Activated CD4-positive, alpha-beta memory T cell treated with anti-CD3 and anti-CD28 coated beads for 36 hours (primary cell): ENCODE data around the gene P2RY4. TPM values are rescaled to one million over a fixed set of nuclear protein-coding genes. Genes with fewer than 3 reads are reported as not detected.
"Not testable (repeated sequence)": the region's sequence is repeated elsewhere in the genome, so short reads cannot be mapped to it uniquely, and the experiment has no call there.

ENCODE experiments used
- CTCF ChIA-PET: fragments of 350-600 bp; sonication (Branson Sonifier 250); formaldehyde crosslinking; loops from one replicate; lab custom pipeline; 2021; ENCODE audit warnings: antibody characterized with exemption, inconsistent platforms; lab: Charles Lee
- POLR2A ChIA-PET: fragments of 350-600 bp; sonication (Branson Sonifier 250); formaldehyde crosslinking; loops from one replicate; lab custom pipeline; 2021; ENCODE audit warnings: antibody characterized with exemption; lab: Charles Lee
- DNase-seq: peaks from one replicate; pipeline ENCODE4 v3.0.0-alpha.2; 2020
- H3K27ac Mint-ChIP-seq: one replicate; pipeline ENCODE4 v1.8.0; 2021; ENCODE audit warnings: mixed read lengths
- H3K27me3 Mint-ChIP-seq: one replicate; pipeline ENCODE4 v1.8.0; 2021; ENCODE audit warnings: mixed read lengths
- H3K36me3 Mint-ChIP-seq: one replicate; pipeline ENCODE4 v1.8.0; 2021; ENCODE audit warnings: mixed read lengths
- H3K4me1 Mint-ChIP-seq: one replicate; pipeline ENCODE4 v1.8.0; 2021; ENCODE audit warnings: low read depth, mixed read lengths
- H3K4me3 Mint-ChIP-seq: one replicate; pipeline ENCODE4 v1.8.0; 2021; ENCODE audit warnings: mild to moderate bottlenecking, mixed read lengths
- H3K9me3 Mint-ChIP-seq: one replicate; pipeline ENCODE4 v1.8.0; 2021; ENCODE audit warnings: mixed read lengths
- intact Hi-C: fragments of 100-400 bp; cut with micrococcal nuclease; formaldehyde crosslinking; loops from one replicate; pipeline ENCODE4 v1.15.1; 2023
- total RNA-seq, 2 experiments: library from RNA; stranded (reverse); gene quantifications; one replicate each; pipeline ENCODE4 v1.2.3, GENCODE V29; 2021

The P2RY4 gene
- total RNA-seq, 2 experiments from 2014 or later: 0.17 TPM; not detected in 1

DNA sequence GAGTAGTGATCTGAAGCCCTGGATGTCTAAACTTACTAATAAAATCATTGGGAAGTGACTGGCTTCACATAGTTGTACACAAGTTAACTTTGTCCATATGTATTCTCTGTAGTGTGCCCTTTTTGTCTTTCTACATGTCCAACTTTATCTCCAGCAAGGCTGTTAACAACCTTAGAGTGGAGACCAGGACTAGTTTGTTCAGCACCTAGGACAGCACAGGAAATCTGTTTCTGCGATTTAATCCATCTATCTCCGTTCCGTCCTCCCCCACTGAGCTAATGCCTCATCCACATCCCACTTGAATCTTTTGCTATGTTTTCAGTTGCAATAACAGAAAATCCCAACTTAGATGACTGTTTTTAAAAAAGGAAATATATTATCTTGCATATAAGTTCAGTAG is 4.8 kb upstream of the P2RY4 start:
- DNase-seq: no peak
- ChIA-PET POLR2A (no interaction called here), CTCF (no interaction called here)
- no peaks in the 10 kb centered on the region for H3K27me3 Mint-ChIP-seq
- no peaks in the 10 kb centered on the region for H3K36me3 Mint-ChIP-seq
- intact Hi-C loops: no loop called here
- H3K27ac Mint-ChIP-seq: no peak overlapping the region
- no peaks in the 10 kb centered on the region for H3K9me3 Mint-ChIP-seq
- no peak overlapping the region for H3K4me3 Mint-ChIP-seq
- H3K4me1 Mint-ChIP-seq: no peaks in the 10 kb centered on the region

DNA sequence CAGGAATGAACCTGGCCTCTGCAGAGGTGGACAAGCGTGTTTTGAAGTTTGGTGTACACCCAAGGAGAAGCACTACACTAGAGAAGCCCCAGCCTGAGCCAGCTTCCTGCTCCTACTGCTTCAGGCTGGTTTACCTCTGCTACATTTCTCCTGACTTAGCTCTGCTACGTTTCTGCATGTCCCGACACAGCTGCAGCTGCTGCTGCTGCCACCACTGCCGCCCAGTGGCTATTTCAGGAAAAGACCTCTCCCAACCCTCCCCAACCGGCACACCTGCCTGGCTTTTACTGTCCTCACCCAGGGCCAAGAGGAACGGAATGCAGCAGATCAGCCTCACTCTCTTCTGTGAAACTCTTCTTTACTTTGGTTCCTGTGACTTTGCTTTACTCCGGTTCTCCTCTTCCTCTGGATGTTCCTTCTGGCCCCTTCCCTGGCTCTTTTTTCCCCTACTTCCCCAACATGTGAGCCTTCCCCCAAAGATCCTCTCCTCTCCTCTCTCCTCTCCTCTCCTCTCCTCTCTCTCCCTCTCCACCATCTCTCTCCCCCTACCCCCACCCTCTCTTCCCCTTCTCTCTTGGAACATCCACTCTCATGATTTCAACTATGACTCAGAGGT is 3.1 kb upstream of the P2RY4 start:
- no peaks in the 10 kb centered on the region for H3K27me3 Mint-ChIP-seq
- no peaks in the 10 kb centered on the region for H3K36me3 Mint-ChIP-seq
- no peak overlapping the region for H3K4me3 Mint-ChIP-seq
- intact Hi-C loops: loop anchor here (1.0 kb wide), 1 partner anchor 66 kb away; no protein-coding TSS in a partner anchor
- H3K4me1 Mint-ChIP-seq: no peaks in the 10 kb centered on the region
- H3K9me3 Mint-ChIP-seq: no peaks in the 10 kb centered on the region
- ChIA-PET CTCF (interaction anchor here (0.7 to 1.0 kb wide), 2 partner anchors 57 to 66 kb away, joined by 3 read pairs; no protein-coding TSS in a partner anchor), POLR2A (no interaction called here)
- DNase-seq: peak; percentile 50
- no peak overlapping the region for H3K27ac Mint-ChIP-seq

DNA sequence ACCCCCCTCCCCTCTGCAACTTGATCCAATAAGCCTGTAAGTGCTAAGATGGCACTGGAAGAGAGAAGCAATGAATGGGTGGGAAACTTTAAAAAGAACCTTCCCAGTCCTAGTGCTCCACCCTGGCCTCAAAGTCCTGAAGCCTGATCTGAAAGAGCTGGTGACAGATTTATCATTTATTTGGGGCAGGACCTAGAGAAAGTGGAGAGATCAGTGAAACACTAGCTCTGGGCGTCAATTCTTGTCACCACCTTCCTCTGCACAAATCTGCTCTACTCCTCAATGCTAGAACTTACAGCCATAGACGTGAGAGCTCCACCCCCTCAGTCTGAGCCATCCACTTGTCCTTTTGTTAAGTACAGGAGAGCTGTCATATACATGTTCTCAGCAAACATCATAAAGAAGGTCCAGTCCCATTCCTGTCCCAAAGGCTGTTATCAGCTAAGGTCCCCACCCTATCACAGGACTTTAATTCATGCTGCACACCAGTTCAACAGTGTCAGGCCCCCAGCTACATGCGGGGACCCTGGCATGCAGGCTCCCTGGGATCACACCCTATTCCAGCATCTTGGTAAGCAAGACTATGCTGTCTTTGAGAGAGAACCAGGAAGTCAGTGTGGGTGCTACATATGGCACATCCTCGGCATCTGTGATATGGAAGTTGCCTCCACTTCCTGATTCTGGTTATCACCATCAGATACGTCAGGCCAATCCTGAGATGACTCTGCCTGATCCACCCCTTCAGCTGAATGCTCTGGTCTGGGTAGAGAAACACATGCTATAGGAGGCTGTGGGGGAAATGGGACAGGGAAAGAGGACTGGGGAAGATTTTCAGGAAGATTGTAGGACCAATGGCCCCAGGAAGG is 2.3 kb downstream of the P2RY4 start:
- no peak for DNase-seq
- Mint-ChIP-seq H3K36me3 (no peaks in the 10 kb centered on the region), H3K27me3 (no peaks in the 10 kb centered on the region), H3K27ac (no peak overlapping the region), H3K4me3 (no peak overlapping the region), H3K4me1 (peaks cover 16% of the 10 kb centered on the region), H3K9me3 (no peaks in the 10 kb centered on the region)
- intact Hi-C loops: no loop called here
- ChIA-PET CTCF (interaction anchor here (1.1 kb wide), 1 partner anchor 61 kb away, joined by 6 read pairs; no protein-coding TSS in a partner anchor), POLR2A (no interaction called here)

DNA sequence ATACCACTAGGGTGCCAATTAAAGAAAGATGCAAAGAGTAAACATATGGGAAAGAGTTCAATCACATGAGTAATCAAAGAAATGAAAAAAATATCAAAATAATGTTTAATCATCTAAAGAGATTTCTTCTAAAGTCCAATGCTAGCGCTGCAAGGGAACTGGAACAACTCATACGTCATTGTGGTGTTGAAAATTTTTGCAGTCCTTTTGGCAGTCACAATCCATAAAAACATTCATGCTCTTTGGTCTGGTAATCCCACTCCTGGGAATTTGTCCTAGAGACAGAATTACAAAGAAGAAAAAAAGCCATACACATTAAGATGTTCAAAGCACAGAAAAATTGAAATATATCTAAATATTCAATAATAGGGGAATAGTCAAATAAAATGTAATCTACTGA is 4.6 kb downstream of the P2RY4 start:
- H3K4me1 Mint-ChIP-seq: peaks cover 16% of the 10 kb centered on the region
- ChIA-PET POLR2A (no interaction called here), CTCF (no interaction called here)
- H3K4me3 Mint-ChIP-seq: no peak overlapping the region
- no peaks in the 10 kb centered on the region for H3K27me3 Mint-ChIP-seq
- no peak overlapping the region for H3K27ac Mint-ChIP-seq
- DNase-seq: no peak
- no peaks in the 10 kb centered on the region for H3K36me3 Mint-ChIP-seq
- no peaks in the 10 kb centered on the region for H3K9me3 Mint-ChIP-seq
- intact Hi-C loops: no loop called here

DNA sequence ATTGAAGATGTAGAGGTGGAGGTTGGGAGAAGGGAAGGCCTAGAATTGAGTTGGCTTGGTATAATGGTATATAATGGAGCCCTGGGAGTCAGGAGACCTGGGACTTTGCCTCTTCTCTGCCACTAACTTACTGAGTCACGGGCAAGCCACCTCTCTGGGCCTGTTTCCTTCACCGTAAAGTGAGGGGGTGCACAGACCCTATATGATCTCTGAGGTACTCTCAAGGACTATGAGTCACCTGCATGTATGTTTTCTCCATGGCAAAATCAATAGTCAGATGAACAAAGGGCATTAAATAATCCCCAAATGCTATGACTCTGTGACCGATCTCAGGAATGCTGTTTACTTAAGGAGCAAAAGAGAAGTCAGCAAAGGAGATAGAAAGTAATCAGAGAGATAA is 5.1 kb downstream of the P2RY4 start:
- Mint-ChIP-seq H3K27me3 (no peaks in the 10 kb centered on the region), H3K4me1 (peaks cover 16% of the 10 kb centered on the region), H3K27ac (no peak overlapping the region), H3K36me3 (no peaks in the 10 kb centered on the region), H3K4me3 (no peak overlapping the region), H3K9me3 (no peaks in the 10 kb centered on the region)
- ChIA-PET POLR2A (no interaction called here), CTCF (no interaction called here)
- DNase-seq: no peak
- intact Hi-C loops: no loop called here

DNA sequence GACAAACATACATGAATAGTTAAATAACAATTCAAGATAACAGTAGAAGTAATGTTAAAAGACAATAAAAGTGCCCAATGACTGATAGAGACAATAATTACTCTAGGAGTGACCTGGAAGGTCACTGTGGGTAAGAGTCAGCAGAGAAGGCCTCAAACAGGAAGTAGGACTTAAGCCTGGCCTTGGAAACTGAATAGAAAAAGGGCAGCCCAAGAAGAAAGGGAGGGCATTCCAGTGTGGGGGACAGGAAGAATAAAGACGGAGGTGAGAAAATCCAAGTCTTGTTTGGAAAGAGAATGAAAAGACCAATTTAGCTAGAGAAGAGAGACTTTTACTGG is 6.0 kb downstream of the P2RY4 start:
- ChIA-PET CTCF (no interaction called here), POLR2A (interaction anchor here (0.6 kb wide), 1 partner anchor 1364 kb away, joined by 3 read pairs; no protein-coding TSS in a partner anchor)
- H3K36me3 Mint-ChIP-seq: no peaks in the 10 kb centered on the region
- intact Hi-C loops: no loop called here
- H3K27ac Mint-ChIP-seq: peak overlapping the region; percentile 21
- no peaks in the 10 kb centered on the region for H3K27me3 Mint-ChIP-seq
- H3K4me1 Mint-ChIP-seq: peaks cover 16% of the 10 kb centered on the region
- no peak overlapping the region for H3K4me3 Mint-ChIP-seq
- H3K9me3 Mint-ChIP-seq: no peaks in the 10 kb centered on the region
- no peak for DNase-seq

DNA sequence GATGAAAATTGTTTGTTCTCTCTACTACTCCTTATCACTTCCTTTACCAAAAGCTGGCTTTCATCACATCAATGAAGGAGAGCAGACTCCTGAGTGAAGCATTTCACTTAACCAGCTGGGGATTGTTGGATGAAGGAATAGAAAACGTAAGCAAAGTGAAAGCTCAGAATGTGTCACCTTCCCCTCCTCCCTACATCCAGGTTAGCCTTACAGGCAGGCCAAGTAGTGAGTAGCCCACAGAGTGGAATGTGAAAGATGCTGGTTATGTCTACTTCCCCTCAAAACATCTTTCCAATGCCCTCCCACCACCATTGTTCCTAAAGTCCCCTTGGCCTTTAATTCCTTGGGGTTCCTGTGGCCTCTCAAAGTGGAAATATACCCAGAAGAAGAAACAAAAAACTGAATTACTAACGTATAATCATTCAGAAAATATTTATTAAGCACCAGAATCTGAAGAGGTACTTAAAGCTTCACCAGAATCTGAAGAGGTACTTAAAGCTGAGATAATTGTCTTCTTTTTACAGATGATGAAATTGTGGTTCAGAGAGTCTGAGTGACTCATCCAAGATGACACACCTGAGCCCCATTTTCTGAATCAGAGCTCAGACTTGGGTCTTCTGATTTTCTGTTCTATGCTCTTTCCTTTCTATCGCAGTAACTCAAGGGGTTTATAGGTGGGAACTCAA is 6.5 kb downstream of the P2RY4 start:
- no peak overlapping the region for H3K4me3 Mint-ChIP-seq
- DNase-seq: peak; percentile 11
- peak overlapping the region; percentile 82 for H3K27ac Mint-ChIP-seq
- ChIA-PET CTCF (no interaction called here), POLR2A (no interaction called here)
- no peaks in the 10 kb centered on the region for H3K27me3 Mint-ChIP-seq
- intact Hi-C loops: no loop called here
- no peaks in the 10 kb centered on the region for H3K9me3 Mint-ChIP-seq
- H3K36me3 Mint-ChIP-seq: no peaks in the 10 kb centered on the region
- peaks cover 16% of the 10 kb centered on the region for H3K4me1 Mint-ChIP-seq

DNA sequence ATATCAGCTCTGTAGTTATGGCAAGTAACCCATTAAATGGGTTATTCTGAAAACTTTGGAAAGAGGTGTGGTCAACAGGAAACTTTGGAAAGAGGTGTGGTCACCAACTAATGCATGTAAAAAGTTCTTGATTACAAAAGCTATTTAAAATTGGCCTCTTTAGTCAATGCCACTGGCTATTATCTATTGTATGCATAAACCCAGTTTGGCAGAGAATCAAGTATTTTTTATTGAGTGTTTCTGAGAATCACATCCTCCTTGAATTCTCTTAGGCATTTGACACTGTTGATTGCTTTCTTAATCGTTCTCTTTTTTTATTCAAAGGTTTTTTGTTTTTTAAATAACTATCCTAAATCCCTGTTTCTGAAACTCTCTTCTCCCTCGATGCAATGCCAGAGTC is 7.5 kb downstream of the P2RY4 start:
- H3K27ac Mint-ChIP-seq: no peak overlapping the region
- POLR2A ChIA-PET: no interaction called here
- no peak overlapping the region for H3K4me3 Mint-ChIP-seq
- H3K4me1 Mint-ChIP-seq: peaks cover 16% of the 10 kb centered on the region
- H3K9me3 Mint-ChIP-seq: no peaks in the 10 kb centered on the region
- no peaks in the 10 kb centered on the region for H3K27me3 Mint-ChIP-seq
- DNase-seq: no peak
- intact Hi-C loops: no loop called here
- H3K36me3 Mint-ChIP-seq: no peaks in the 10 kb centered on the region
- CTCF ChIA-PET: interaction anchor here (0.8 kb wide), 1 partner anchor 15 kb away, joined by 5 read pairs; the partner anchor contains the start of gene ARR3

DNA sequence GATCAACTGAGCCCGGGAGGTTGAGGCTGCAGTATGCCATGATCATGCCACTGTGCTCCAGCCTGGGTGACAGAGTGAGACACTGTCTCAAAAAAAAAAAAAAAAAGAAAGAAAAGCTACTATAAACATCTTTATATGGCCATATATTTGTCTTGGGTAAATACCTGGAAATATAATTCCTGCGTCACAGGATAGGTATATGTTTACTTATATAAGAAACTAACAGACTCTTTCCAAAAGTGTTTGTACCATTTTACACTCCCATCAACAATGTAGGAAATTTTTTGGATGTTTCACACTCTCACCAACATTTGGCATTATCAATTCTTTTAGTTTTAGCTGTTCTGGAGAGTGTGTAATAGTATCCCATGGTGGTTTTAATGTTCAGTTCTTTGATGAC is 12.8 kb downstream of the P2RY4 start:
- ChIA-PET POLR2A (no interaction called here), CTCF (no interaction called here)
- H3K4me1 Mint-ChIP-seq: no peaks in the 10 kb centered on the region
- no peak overlapping the region for H3K27ac Mint-ChIP-seq
- H3K4me3 Mint-ChIP-seq: no peak overlapping the region
- intact Hi-C loops: no loop called here
- no peaks in the 10 kb centered on the region for H3K27me3 Mint-ChIP-seq
- H3K9me3 Mint-ChIP-seq: no peaks in the 10 kb centered on the region
- DNase-seq: no peak
- no peaks in the 10 kb centered on the region for H3K36me3 Mint-ChIP-seq

DNA sequence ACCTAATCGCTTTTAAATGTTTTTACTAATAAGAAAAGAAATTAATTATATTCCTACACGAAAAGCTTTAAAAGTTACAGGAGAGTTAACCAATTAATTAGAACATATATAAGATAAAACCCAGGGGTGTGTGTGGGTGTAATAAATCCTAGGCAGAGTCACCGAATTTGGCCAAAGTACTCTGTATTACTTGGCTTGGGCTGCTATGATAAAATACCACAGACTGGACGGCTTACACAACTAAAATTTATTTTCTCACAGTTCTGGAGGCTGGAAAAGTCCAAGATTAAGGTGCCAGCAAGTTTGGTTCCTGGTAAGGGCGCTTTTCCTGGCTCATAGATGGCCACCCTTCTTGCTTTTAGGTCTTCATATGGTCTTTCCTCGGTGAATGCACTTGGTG is 15.1 kb downstream of the P2RY4 start:
- Mint-ChIP-seq H3K4me1 (no peaks in the 10 kb centered on the region), H3K36me3 (no peaks in the 10 kb centered on the region), H3K27me3 (no peaks in the 10 kb centered on the region), H3K27ac (no peak overlapping the region), H3K4me3 (no peak overlapping the region), H3K9me3 (no peaks in the 10 kb centered on the region)
- ChIA-PET POLR2A (no interaction called here), CTCF (no interaction called here)
- DNase-seq: no peak
- intact Hi-C loops: no loop called here

DNA sequence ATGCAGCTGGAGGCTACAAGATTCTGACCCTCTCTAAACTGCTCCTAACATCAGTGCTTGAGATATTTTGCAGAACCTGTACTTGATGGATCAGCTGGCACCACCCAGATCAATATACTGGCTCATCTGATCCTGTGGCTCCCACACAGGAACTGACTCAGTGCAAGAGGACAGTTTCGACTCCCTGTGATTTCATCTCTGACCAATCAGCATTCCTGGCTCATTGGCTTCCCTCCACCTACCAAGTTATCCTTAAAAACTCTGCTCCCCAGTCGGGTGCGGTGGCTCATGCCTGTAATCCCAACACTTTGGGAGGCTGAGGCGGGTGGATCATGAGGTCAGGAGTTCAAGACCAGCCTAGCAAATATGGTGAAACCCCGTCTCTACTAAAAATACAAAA is 16.4 kb downstream of the P2RY4 start:
- H3K27me3 Mint-ChIP-seq, H3K27ac Mint-ChIP-seq, H3K9me3 Mint-ChIP-seq, POLR2A ChIA-PET, H3K4me1 Mint-ChIP-seq, CTCF ChIA-PET, intact Hi-C loops, H3K4me3 Mint-ChIP-seq, DNase-seq, H3K36me3 Mint-ChIP-seq: not testable (repeated sequence)

DNA sequence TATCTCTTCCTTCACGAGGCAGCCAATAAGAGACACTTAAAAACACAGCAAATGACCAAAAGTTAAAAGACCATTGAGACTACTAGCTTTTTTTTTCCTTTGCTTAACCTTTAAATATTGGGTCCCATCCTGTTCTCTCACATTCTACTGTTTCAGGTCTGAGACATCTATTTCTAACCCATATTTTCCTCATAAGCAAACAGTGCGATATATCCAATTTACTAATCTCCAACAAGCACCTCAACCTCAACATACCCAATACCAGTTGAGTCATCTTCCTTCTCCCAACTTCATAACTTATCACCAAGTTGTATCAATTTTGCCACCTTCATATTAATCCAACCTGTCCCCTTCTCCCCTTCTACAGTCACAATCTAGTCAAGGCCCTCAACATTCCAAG is 18.5 kb downstream of the P2RY4 start:
- intact Hi-C loops: no loop called here
- POLR2A ChIA-PET: no interaction called here

More for the DNA sequence above, 18.5 kb downstream of the P2RY4 start:
- no peak overlapping the region for H3K27ac Mint-ChIP-seq
- H3K36me3 Mint-ChIP-seq: no peaks in the 10 kb centered on the region
- DNase-seq: no peak
- H3K27me3 Mint-ChIP-seq: no peaks in the 10 kb centered on the region
- no peak overlapping the region for H3K4me3 Mint-ChIP-seq
- CTCF ChIA-PET: no interaction called here
- no peaks in the 10 kb centered on the region for H3K9me3 Mint-ChIP-seq
- H3K4me1 Mint-ChIP-seq: peaks cover 4% of the 10 kb centered on the region
